NOMO-1 (cell line): ENCODE data around the gene ITGAD.

Experiments used
- DNase-seq, 2 experiments: peaks; one replicate each; lab custom pipeline; 2025; ENCODE audit not compliant: unreplicated experiment in 2 of 2; lab: John Stamatoyannopoulos, UW

Gene ITGAD

GRCh38 chr16:31473264-31473984 lies 80.3 kb downstream of the ITGAD start:
- no peak for DNase-seq

DNA sequence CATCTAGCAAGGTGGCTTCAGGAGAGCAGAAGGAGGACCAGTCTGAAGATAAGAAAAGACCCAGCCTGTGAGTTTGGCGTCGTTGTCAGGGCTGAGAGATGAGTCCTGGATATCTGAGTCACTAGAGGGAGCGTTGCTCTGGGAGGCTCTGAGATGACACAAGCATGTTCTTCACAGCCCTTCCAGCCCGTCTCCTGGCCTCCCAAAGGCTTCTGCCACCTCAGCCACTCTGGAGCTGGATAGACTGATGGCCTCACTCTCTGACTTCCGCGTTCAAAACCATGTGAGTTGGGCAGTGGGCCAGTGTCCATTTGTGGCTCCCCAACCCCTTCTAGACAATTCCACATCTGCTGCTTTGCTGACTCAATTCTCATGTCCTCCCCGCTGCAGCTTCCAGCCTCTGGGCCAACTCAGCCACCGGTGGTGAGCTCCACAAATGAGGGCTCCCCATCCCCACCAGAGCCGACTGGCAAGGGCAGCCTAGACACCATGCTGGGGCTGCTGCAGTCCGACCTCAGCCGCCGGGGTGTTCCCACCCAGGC lies 81.1 kb downstream of the ITGAD start:
- no peak for DNase-seq

DNA sequence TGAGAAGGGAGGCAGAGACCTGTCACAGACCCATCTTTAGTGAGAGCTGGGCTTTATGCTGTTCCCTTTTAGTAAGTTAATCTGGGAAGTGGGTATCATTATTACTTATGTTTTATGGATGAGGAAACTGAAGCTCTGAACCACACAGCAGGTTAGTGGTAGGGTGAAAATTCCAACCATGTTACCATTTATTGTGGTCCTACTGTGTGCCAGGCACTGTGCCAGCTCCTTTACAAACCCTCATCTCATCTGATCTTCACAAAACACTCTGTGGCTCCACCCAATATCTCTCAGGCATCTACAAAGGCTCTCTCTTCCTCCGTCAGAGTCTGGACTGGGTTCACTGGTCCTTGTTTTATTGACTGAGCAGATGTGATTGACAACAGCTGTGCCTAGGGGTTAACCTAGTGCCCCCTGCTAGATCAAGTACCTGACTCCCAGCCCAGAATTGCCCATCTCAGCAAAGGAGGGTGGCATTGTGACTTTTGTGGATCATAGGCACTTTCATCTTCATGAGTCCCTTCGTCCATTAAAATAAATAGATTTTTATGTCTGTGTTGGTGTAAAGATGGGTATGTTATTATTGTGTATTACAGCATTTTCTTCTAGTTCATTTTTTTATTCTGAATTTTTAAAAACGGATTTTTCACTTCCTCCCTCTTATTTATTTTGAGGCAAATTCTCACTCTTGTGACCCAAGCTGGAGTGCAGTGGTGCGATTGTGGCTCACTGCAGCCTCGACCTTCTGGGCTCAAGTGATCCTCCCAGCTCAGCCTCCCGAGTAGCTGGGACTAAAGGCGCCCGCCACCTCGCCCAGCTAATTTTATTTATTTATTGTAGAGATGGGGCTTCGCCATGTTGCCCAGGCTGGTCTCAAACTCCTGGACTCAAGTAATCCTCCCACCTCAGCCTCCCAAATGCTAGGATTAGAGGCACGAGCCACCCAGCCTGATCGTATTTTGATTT lies 81.9 kb downstream of the ITGAD start:
- DNase-seq: no peak

DNA sequence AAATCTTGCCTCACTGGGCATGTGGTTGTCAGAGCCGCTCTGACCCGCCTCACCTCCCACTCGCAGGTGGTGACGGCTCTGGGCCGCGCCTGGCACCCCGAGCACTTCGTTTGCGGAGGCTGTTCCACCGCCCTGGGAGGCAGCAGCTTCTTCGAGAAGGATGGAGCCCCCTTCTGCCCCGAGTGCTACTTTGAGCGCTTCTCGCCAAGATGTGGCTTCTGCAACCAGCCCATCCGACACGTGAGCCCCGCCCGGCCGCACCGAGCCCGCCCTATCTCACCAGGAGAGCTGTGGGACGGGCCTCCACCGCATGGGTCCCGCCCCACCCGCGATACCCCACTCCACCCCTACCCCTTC lies 82.8 kb downstream of the ITGAD start:
- DNase-seq: no peak
